Measurements from ENCODE around the gene THSD4. TPM values are rescaled to one million over a fixed set of nuclear protein-coding genes. Genes with fewer than 3 reads are reported as not detected.

Gene THSD4
- total RNA-seq, 6 donors from 2014 or later = 16.8 to 39.7 (median 21.7) TPM

GRCh38 chr15:71083349-71083748 is 31.9 kb upstream of the THSD4 start:
- H3K27ac ChIP-seq = peak overlapping the region; percentile 32 to 78 (median 62)
- H3K36me3 ChIP-seq = no peaks in the 10 kb centered on the region
- DNase-seq (peak in 1 of 2 donors; percentile 30), ATAC-seq (ENCODE audit: low FRiP score in 2 of 2) (peak; percentile 34 to 55)
- no peaks in the 10 kb centered on the region for H3K27me3 ChIP-seq
- no peak overlapping the region for H3K4me3 ChIP-seq
- H3K9me3 ChIP-seq = no peaks in the 10 kb centered on the region
- WGBS, 2 donors = 57% methylated on average over 5 of the region's 5 CpGs
- no peak for TF ChIP-seq CTCF (IDR thresholded peaks at IDR 0.05)
- peak in 1 of 4 donors; percentile 30 for TF ChIP-seq EP300 (IDR thresholded peaks at IDR 0.05)
- H3K4me1 ChIP-seq = peaks cover 0 to 8% (median 2%) of the 10 kb centered on the region in 4 donors

DNA sequence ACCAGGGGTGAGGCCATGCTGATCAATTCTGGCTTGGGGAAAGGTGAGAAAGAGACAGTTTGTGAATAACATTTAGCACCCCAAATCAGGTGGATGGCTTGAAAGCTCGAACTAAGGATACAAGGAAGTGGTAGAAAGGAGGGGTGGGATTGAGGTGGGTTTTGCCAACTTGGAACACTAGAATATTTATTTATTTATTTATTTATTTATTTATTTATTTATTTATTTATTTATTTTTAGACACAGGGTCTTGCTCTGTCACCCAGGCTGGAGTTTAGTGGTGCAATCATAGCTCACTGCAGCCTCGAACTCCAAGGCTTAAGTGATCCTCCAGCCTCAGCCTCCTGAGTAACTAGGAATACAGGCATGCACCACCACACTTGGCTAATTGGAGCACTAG is 31.0 kb upstream of the THSD4 start:
- no peak for TF ChIP-seq POLR2A (IDR thresholded peaks at IDR 0.05)
- TF ChIP-seq POLR2AphosphoS5 (IDR thresholded peaks at IDR 0.05) = no peak
- no peak for TF ChIP-seq CTCF (IDR thresholded peaks at IDR 0.05)
- no peak for TF ChIP-seq EP300 (IDR thresholded peaks at IDR 0.05)
- Histone ChIP-seq H3K4me3 (no peak overlapping the region), H3K27ac (peak overlapping the region in 3 of 4 donors; percentile 59 to 78 (median 66)), H3K4me1 (peaks cover 0 to 8% (median 2%) of the 10 kb centered on the region in 4 donors), H3K36me3 (no peaks in the 10 kb centered on the region), H3K27me3 (no peaks in the 10 kb centered on the region), H3K9me3 (peaks cover 0 to 5% (median 0%) of the 10 kb centered on the region in 4 donors)
- DNase-seq (no peak), ATAC-seq (ENCODE audit: low FRiP score in 2 of 2) (no peak)
- 84 to 95% methylated on average over 2 of the region's 2 CpGs for WGBS, 2 donors

GRCh38 chr15:71085809-71086208 is 29.5 kb upstream of the THSD4 start:
- DNase-seq = no peak
- Histone ChIP-seq H3K27ac (no peak overlapping the region), H3K4me3 (no peak overlapping the region), H3K4me1 (peaks cover 0 to 8% (median 2%) of the 10 kb centered on the region in 4 donors), H3K9me3 (peaks cover 0 to 5% (median 0%) of the 10 kb centered on the region in 4 donors), H3K27me3 (no peaks in the 10 kb centered on the region), H3K36me3 (no peaks in the 10 kb centered on the region)
- TF ChIP-seq POLR2A (IDR thresholded peaks at IDR 0.05) (no peak), CTCF (IDR thresholded peaks at IDR 0.05) (no peak), POLR2AphosphoS5 (IDR thresholded peaks at IDR 0.05) (no peak), EP300 (IDR thresholded peaks at IDR 0.05) (no peak)
- no peak for ATAC-seq (ENCODE audit: low FRiP score in 2 of 2)
- WGBS, 2 donors = 72 to 92% methylated on average over 2 to 3 of the region's 3 CpGs

GRCh38 chr15:71088155-71088554 is 27.1 kb upstream of the THSD4 start:
- TF ChIP-seq POLR2A (IDR thresholded peaks at IDR 0.05) (no peak), CTCF (IDR thresholded peaks at IDR 0.05) (no peak), POLR2AphosphoS5 (IDR thresholded peaks at IDR 0.05) (no peak), EP300 (IDR thresholded peaks at IDR 0.05) (no peak)
- Histone ChIP-seq H3K9me3 (peaks cover 0 to 5% (median 0%) of the 10 kb centered on the region in 4 donors), H3K27ac (no peak overlapping the region), H3K27me3 (no peaks in the 10 kb centered on the region), H3K36me3 (no peaks in the 10 kb centered on the region), H3K4me1 (peaks cover 0 to 1% (median under 1%) of the 10 kb centered on the region in 4 donors), H3K4me3 (no peak overlapping the region)
- DNase-seq (no peak), ATAC-seq (ENCODE audit: low FRiP score in 2 of 2) (no peak)

GRCh38 chr15:71088683-71089082 is 26.6 kb upstream of the THSD4 start:
- DNase-seq = no peak
- Histone ChIP-seq H3K4me3 (no peak overlapping the region), H3K9me3 (peaks cover 0 to 5% (median 0%) of the 10 kb centered on the region in 4 donors), H3K4me1 (no peaks in the 10 kb centered on the region), H3K27ac (no peak overlapping the region), H3K27me3 (no peaks in the 10 kb centered on the region), H3K36me3 (no peaks in the 10 kb centered on the region)
- TF ChIP-seq EP300 (IDR thresholded peaks at IDR 0.05) (no peak), POLR2AphosphoS5 (IDR thresholded peaks at IDR 0.05) (no peak), POLR2A (IDR thresholded peaks at IDR 0.05) (no peak), CTCF (IDR thresholded peaks at IDR 0.05) (no peak)
- no peak for ATAC-seq (ENCODE audit: low FRiP score in 2 of 2)
- 85 to 100% methylated on average over 1 of the region's 1 CpG for WGBS, 2 donors

All from upper lobe of left lung (tissue), 6 donors.